GM23248 (cell line): ENCODE data around the gene ISOC2. TPM values are rescaled to one million over a fixed set of nuclear protein-coding genes. Genes with fewer than 3 reads are reported as not detected.

Experiments used
- DNase-seq: peaks from one replicate; pipeline ENCODE4 v3.0.0-alpha.2; 2015
- H2AFZ ChIP-seq: fragments of 200-600 bp; sonication (generic); 2 replicates; pipeline ENCODE4 v1.6.1; 2016; ENCODE audit warnings: antibody characterized with exemption
- H3F3A ChIP-seq: fragments of 200-600 bp; sonication (generic); 2 replicates; pipeline ENCODE4 v1.6.1; 2016; ENCODE audit warnings: mild to moderate bottlenecking, antibody characterized with exemption, mixed run types; ENCODE audit not compliant: insufficient read depth
- H3K27ac ChIP-seq: fragments of 200-600 bp; sonication (generic); 2 replicates; pipeline ENCODE4 v1.5.1; 2016; ENCODE audit warnings: mild to moderate bottlenecking
- H3K27me3 ChIP-seq: fragments of 200-600 bp; sonication (generic); replicated peaks from 2 replicates; pipeline ENCODE4 v1.6.1; 2016; ENCODE audit warnings: mild to moderate bottlenecking; ENCODE audit not compliant: insufficient read depth
- H3K36me3 ChIP-seq: fragments of 200-600 bp; sonication (generic); 2 replicates; pipeline ENCODE4 v1.6.1; 2016; ENCODE audit warnings: low read depth, mild to moderate bottlenecking
- H3K4me1 ChIP-seq: fragments of 200-600 bp; sonication (generic); 2 replicates; pipeline ENCODE4 v1.6.1; 2016; ENCODE audit warnings: mild to moderate bottlenecking; ENCODE audit not compliant: insufficient read depth
- H3K4me2 ChIP-seq: fragments of 200-600 bp; sonication (generic); one replicate; pipeline ENCODE4 v1.6.1; 2016; ENCODE audit warnings: mild to moderate bottlenecking; ENCODE audit not compliant: unreplicated experiment
- H3K4me3 ChIP-seq: fragments of 200-600 bp; sonication (generic); 2 replicates; pipeline ENCODE4 v1.5.1; 2016; ENCODE audit warnings: mild to moderate bottlenecking
- H3K79me2 ChIP-seq: fragments of 200-600 bp; sonication (generic); 2 replicates; pipeline ENCODE4 v1.6.1; 2016; ENCODE audit warnings: mild to moderate bottlenecking; ENCODE audit not compliant: insufficient read depth
- H3K9ac ChIP-seq: fragments of 200-600 bp; sonication (generic); 2 replicates; pipeline ENCODE4 v1.6.1; 2016; ENCODE audit warnings: mild to moderate bottlenecking
- H3K9me2 ChIP-seq: fragments of 200-600 bp; sonication (generic); 2 replicates; pipeline ENCODE4 v1.6.1; 2016; ENCODE audit warnings: mixed run types, mild to moderate bottlenecking, moderate library complexity; ENCODE audit not compliant: insufficient read depth
- H3K9me3 ChIP-seq: fragments of 200-600 bp; sonication (generic); one replicate; pipeline ENCODE4 v1.6.1; 2017; ENCODE audit warnings: low read depth
- H4K20me1 ChIP-seq: fragments of 200-600 bp; sonication (generic); 2 replicates; pipeline ENCODE4 v1.6.0; 2016; ENCODE audit not compliant: insufficient read depth
- EZH2 ChIP-seq: fragments of 200-600 bp; sonication (generic); IDR thresholded peaks from 2 replicates; pipeline ENCODE4 v1.6.1; 2018; ENCODE audit warnings: antibody characterized with exemption, mild to moderate bottlenecking; ENCODE audit not compliant: insufficient read depth, poor library complexity, severe bottlenecking
- EZH2phosphoT487 ChIP-seq: fragments of 200-600 bp; sonication (generic); IDR thresholded peaks from 2 replicates; pipeline ENCODE4 v1.6.1; 2018; ENCODE audit warnings: antibody characterized with exemption, moderate library complexity, mild to moderate bottlenecking, low read depth; ENCODE audit not compliant: insufficient read depth
- WGBS, 2 experiments: methylation state at CpG; one replicate each; pipeline ENCODE4 v1.1.6; 2015 to 2017; ENCODE audit warnings: low lambda C conversion rate in 2 of 2, low coverage in 1 of 2; ENCODE audit errors: missing lambda C conversion rate in 2 of 2; 5-methylcytosine and 5-hydroxymethylcytosine counted together
- in situ Hi-C: fragments of 300-500 bp; cut with MboI; formaldehyde crosslinking; loops from 2 replicates; pipeline ENCODE4 v1.15.0; 2020
- polyA plus RNA-seq: library from polyadenylated mRNA; unstranded; fragments of >200 nt; fragmentation: Nextera tagmentation; extraction: Ambion mirVana; gene quantifications from 2 replicates; pipeline ENCODE4 v1.2.1, GENCODE V29; 2016
- total RNA-seq: library from RNA; depleted of rRNA; stranded (reverse); fragments of >200 nt; shearing (Covaris generic); gene quantifications from 2 replicates; pipeline ENCODE4 v1.2.3, GENCODE V29; 2014

The ISOC2 gene
- total and polyA plus RNA-seq, 2 experiments from 2014 or later = 34.0 to 103 TPM

- no peaks in the 10 kb centered on the region; the same call in 1 of the 2 replicates for H3F3A ChIP-seq
- in situ Hi-C loops = no loop called here
These were observed 18.2 kb downstream of the ISOC2 start, which contains the start of gene SHISA7 for GRCh38 chr19:55443045-55443823. TSS of gene SHISA7 (minus strand) at chr19:55443300. CDS start at chr19:55442863, 437 bp downstream.

GRCh38 chr19:55442372-55442961 is 19.0 kb downstream of the ISOC2 start:
- in situ Hi-C loops = no loop called here
- Histone ChIP-seq H3K4me1 (no peaks in the 10 kb centered on the region), H2AFZ (no peak overlapping the region), H3K27ac (no peak overlapping the region), H3K9me3 (no peaks in the 10 kb centered on the region), H3F3A (no peaks in the 10 kb centered on the region; the same call in 1 of the 2 replicates), H4K20me1 (no peaks in the 10 kb centered on the region), H3K9ac (no peak overlapping the region), H3K27me3 (peaks cover 39% of the 10 kb centered on the region), H3K79me2 (no peaks in the 10 kb centered on the region), H3K9me2 (no peaks in the 10 kb centered on the region), H3K4me2 (no peak overlapping the region), H3K36me3 (no peaks in the 10 kb centered on the region), H3K4me3 (no peak overlapping the region)
- no peak for DNase-seq
- WGBS, 2 experiments = 2 to 4% methylated on average over 22 to 43 of the region's 72 CpGs
- TF ChIP-seq EZH2phosphoT487 (no peak), EZH2 (no peak)

More at GRCh38 chr19:55443045-55443823, 18.2 kb downstream of the ISOC2 start, which contains the start of gene SHISA7:
- H2AFZ ChIP-seq = no peak within 1 kb of the TSS
- H3K79me2 ChIP-seq = no peaks in the 10 kb centered on the region
- no peaks in the 10 kb centered on the region for H4K20me1 ChIP-seq
- peak; percentile 30 for DNase-seq
- TF ChIP-seq EZH2phosphoT487 = no peak
- TF ChIP-seq EZH2 = peak; percentile 51
- no peak within 1 kb of the TSS for H3K4me3 ChIP-seq
- H3K4me2 ChIP-seq = no peak within 1 kb of the TSS
- H3K9ac ChIP-seq = no peak within 1 kb of the TSS
- H3K9me3 ChIP-seq = no peaks in the 10 kb centered on the region
- no peak within 1 kb of the TSS for H3K27ac ChIP-seq
- no peaks in the 10 kb centered on the region for H3K9me2 ChIP-seq
- H3K36me3 ChIP-seq = no peaks in the 10 kb centered on the region
- 2 to 7% methylated on average over 19 to 43 of the region's 43 CpGs for WGBS, 2 experiments
- H3K4me1 ChIP-seq = no peaks in the 10 kb centered on the region
- H3K27me3 ChIP-seq = peaks cover 39% of the 10 kb centered on the region

- Histone ChIP-seq H3K27ac (no peak overlapping the region), H3K4me2 (no peak overlapping the region), H3K4me3 (no peak overlapping the region), H4K20me1 (no peaks in the 10 kb centered on the region), H3K4me1 (no peaks in the 10 kb centered on the region), H3K79me2 (no peaks in the 10 kb centered on the region), H3F3A (no peaks in the 10 kb centered on the region), H3K9ac (no peak overlapping the region), H3K36me3 (no peaks in the 10 kb centered on the region), H2AFZ (no peak overlapping the region), H3K27me3 (peaks cover 33% of the 10 kb centered on the region), H3K9me3 (no peaks in the 10 kb centered on the region), H3K9me2 (no peaks in the 10 kb centered on the region)
- 4 to 6% methylated on average over 13 to 39 of the region's 39 CpGs for WGBS, 2 experiments
- DNase-seq = no peak
- TF ChIP-seq EZH2phosphoT487 (0 out of 2 replicates have a peak, but pooled peaks have one; percentile 62), EZH2 (peak; percentile 77)
- in situ Hi-C loops = no loop called here
These were observed 19.6 kb downstream of the ISOC2 start for GRCh38 chr19:55441692-55442321.

- H3F3A ChIP-seq = no peaks in the 10 kb centered on the region
- H2AFZ ChIP-seq = no peak overlapping the region
- H3K79me2 ChIP-seq = no peaks in the 10 kb centered on the region
- no peaks in the 10 kb centered on the region for H4K20me1 ChIP-seq
- peaks cover 32% of the 10 kb centered on the region for H3K27me3 ChIP-seq
- WGBS, 2 experiments = 18 to 23% methylated on average over 21 of the region's 21 CpGs
- H3K9ac ChIP-seq = no peak overlapping the region
- TF ChIP-seq EZH2 = no peak
- no peak; the same call in 1 of the 2 replicates for TF ChIP-seq EZH2phosphoT487
- H3K4me2 ChIP-seq = no peak overlapping the region
- H3K4me3 ChIP-seq = no peak overlapping the region
- no peak for DNase-seq
- in situ Hi-C loops = no loop called here
- H3K9me3 ChIP-seq = no peaks in the 10 kb centered on the region
- no peaks in the 10 kb centered on the region for H3K4me1 ChIP-seq
- H3K36me3 ChIP-seq = no peaks in the 10 kb centered on the region
- no peaks in the 10 kb centered on the region for H3K9me2 ChIP-seq
- no peak overlapping the region for H3K27ac ChIP-seq
These were observed 20.1 kb downstream of the ISOC2 start for GRCh38 chr19:55441319-55441691.
